Islet of Langerhans (tissue), 1 donor: ENCODE data around the gene CCDC148.
"Not testable (repeated sequence)": the region's sequence is repeated elsewhere in the genome, so short reads cannot be mapped to it uniquely, and the experiment has no call there.

Experiments used
- FAIRE-seq: peaks from one replicate; lab custom pipeline; 2011; peaks lifted over from hg19 to GRCh38; lab: Jason Lieb, UNC

Gene CCDC148

GRCh38 chr2:158481116-158481515, 24.6 kb upstream of the CCDC148 start:
- FAIRE-seq = no peak

GRCh38 chr2:158478816-158479215, 22.3 kb upstream of the CCDC148 start:
- no peak for FAIRE-seq

GRCh38 chr2:158478237-158478636, 21.7 kb upstream of the CCDC148 start:
- peak; percentile 27 for FAIRE-seq

GRCh38 chr2:158477202-158477601, 20.6 kb upstream of the CCDC148 start:
- FAIRE-seq = no peak

- not testable (repeated sequence) for FAIRE-seq
Measured at GRCh38 chr2:158474526-158475011, 18.0 kb upstream of the CCDC148 start.

GRCh38 chr2:158473719-158474392, 17.3 kb upstream of the CCDC148 start:
- FAIRE-seq = no peak

- not testable (repeated sequence) for FAIRE-seq
Measured at GRCh38 chr2:158473300-158473699, 16.7 kb upstream of the CCDC148 start.

GRCh38 chr2:158472829-158473228, 16.3 kb upstream of the CCDC148 start:
- not testable (repeated sequence) for FAIRE-seq

- FAIRE-seq = no peak
Measured at GRCh38 chr2:158467248-158467647, 10.7 kb upstream of the CCDC148 start.

- peak; percentile 24 for FAIRE-seq
Measured at GRCh38 chr2:158464426-158465281, 8.1 kb upstream of the CCDC148 start.

GRCh38 chr2:158463496-158464095, 7.0 kb upstream of the CCDC148 start:
- no peak for FAIRE-seq

- FAIRE-seq = no peak
Measured at GRCh38 chr2:158460632-158461297, 4.2 kb upstream of the CCDC148 start.

- no peak for FAIRE-seq
Measured at GRCh38 chr2:158459161-158460003, 2.8 kb upstream of the CCDC148 start.

GRCh38 chr2:158458617-158458920, 2.0 kb upstream of the CCDC148 start:
- FAIRE-seq = no peak

GRCh38 chr2:158457826-158458616, 1.5 kb upstream of the CCDC148 start:
- no peak for FAIRE-seq

- FAIRE-seq = no peak
Measured at GRCh38 chr2:158457092-158457825, 706 bp upstream of the CCDC148 start.

- FAIRE-seq = no peak
Measured at GRCh38 chr2:158443606-158444005, 12.9 kb downstream of the CCDC148 start.

- not testable (repeated sequence) for FAIRE-seq
Measured at GRCh38 chr2:158439062-158439461, 17.5 kb downstream of the CCDC148 start.

GRCh38 chr2:158433716-158434115, 22.8 kb downstream of the CCDC148 start:
- FAIRE-seq = not testable (repeated sequence)

GRCh38 chr2:158432117-158432516, 24.4 kb downstream of the CCDC148 start:
- no peak for FAIRE-seq
